Glutamatergic neuron (in vitro differentiated cells): ENCODE results near the gene CFAP52. TPM values are rescaled to one million over a fixed set of nuclear protein-coding genes. Genes with fewer than 3 reads are reported as not detected.
"Not testable (repeated sequence)": the region's sequence is repeated elsewhere in the genome, so short reads cannot be mapped to it uniquely, and the experiment has no call there.

Source experiments
- DNase-seq: peaks from one replicate; pipeline ENCODE4 v3.0.0; 2022
- H3K27ac Mint-ChIP-seq: one replicate; pipeline ENCODE4 v1.8.0; 2020; ENCODE audit warnings: mild to moderate bottlenecking, mixed read lengths, inconsistent platforms; ENCODE audit not compliant: unreplicated experiment
- H3K27me3 Mint-ChIP-seq: one replicate; pipeline ENCODE4 v1.8.0; 2020; ENCODE audit warnings: mild to moderate bottlenecking, moderate library complexity, mixed read lengths, inconsistent platforms; ENCODE audit not compliant: unreplicated experiment
- H3K36me3 Mint-ChIP-seq: one replicate; pipeline ENCODE4 v1.8.0; 2020; ENCODE audit warnings: mild to moderate bottlenecking, mixed read lengths, inconsistent platforms; ENCODE audit not compliant: unreplicated experiment
- H3K4me1 Mint-ChIP-seq: one replicate; pipeline ENCODE4 v1.8.0; 2020; ENCODE audit warnings: mild to moderate bottlenecking, low read depth, mixed read lengths, inconsistent platforms; ENCODE audit not compliant: unreplicated experiment
- H3K4me3 Mint-ChIP-seq: one replicate; pipeline ENCODE4 v1.8.0; 2020; ENCODE audit warnings: mild to moderate bottlenecking, mixed read lengths, inconsistent platforms; ENCODE audit not compliant: unreplicated experiment
- H3K9me3 Mint-ChIP-seq: one replicate; pipeline ENCODE4 v1.8.0; 2020; ENCODE audit warnings: mild to moderate bottlenecking, moderate library complexity, mixed read lengths, inconsistent platforms; ENCODE audit not compliant: unreplicated experiment
- total RNA-seq: library from RNA; stranded (reverse); fragmentation: NEBNext Ultra II Directional; extraction: Animal tissue kit (Norgen Biotek cat#: 25700); gene quantifications from one replicate; pipeline ENCODE4 v1.2.1, GENCODE V29; 2021; ENCODE audit not compliant: unreplicated experiment
- TF ChIP-seq, protein P1 (sequence below): fragments of 200-600 bp; sonication (generic); IDR thresholded peaks from one replicate; pipeline ENCODE4 v1.5.0; 2021; ENCODE audit not compliant: partially characterized antibody, unreplicated experiment

CFAP52 gene
- total RNA-seq, 1 donor from 2014 or later: not detected

DNA sequence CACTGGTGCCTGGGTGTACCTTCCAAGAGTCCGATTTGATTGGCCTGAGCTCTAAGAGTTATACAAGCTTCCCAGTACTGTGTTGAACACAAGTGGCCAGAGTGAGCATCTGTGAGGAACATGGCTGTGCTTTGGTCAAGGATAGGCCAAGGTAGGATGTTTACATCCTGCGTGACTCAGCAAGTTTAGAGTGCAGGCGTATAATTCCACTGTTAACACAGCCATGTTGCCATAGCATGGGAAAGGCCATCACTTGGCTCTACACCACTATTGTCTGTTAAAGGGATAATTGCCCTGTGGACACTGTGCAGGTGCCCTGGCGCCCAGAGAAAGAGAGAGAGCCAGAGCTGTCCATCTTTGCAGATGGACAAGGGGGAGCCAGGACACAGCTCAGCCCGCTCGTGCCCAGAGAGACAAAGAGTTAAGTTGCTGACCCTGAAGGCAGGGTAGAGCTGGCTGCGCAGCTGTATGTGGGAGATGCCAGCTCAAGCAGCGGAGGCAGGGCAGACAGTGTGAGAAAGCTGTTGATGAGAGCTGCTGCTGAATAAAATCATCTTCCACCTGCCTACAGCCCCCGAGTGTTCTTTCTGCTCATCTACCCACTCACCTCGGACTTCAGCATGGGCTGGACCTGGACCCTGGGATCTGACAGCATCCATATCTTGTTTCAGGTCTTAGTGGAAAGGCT, 11.7 kb downstream of the CFAP52 start:
- H3K4me1 Mint-ChIP-seq: no peaks in the 10 kb centered on the region
- H3K27me3 Mint-ChIP-seq: peaks cover 1% of the 10 kb centered on the region
- no peaks in the 10 kb centered on the region for H3K9me3 Mint-ChIP-seq
- no peak overlapping the region for H3K4me3 Mint-ChIP-seq
- DNase-seq: no peak
- TF ChIP-seq, protein P1, sequence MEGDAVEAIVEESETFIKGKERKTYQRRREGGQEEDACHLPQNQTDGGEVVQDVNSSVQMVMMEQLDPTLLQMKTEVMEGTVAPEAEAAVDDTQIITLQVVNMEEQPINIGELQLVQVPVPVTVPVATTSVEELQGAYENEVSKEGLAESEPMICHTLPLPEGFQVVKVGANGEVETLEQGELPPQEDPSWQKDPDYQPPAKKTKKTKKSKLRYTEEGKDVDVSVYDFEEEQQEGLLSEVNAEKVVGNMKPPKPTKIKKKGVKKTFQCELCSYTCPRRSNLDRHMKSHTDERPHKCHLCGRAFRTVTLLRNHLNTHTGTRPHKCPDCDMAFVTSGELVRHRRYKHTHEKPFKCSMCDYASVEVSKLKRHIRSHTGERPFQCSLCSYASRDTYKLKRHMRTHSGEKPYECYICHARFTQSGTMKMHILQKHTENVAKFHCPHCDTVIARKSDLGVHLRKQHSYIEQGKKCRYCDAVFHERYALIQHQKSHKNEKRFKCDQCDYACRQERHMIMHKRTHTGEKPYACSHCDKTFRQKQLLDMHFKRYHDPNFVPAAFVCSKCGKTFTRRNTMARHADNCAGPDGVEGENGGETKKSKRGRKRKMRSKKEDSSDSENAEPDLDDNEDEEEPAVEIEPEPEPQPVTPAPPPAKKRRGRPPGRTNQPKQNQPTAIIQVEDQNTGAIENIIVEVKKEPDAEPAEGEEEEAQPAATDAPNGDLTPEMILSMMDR: no peak
- peaks cover 5% of the 10 kb centered on the region for H3K36me3 Mint-ChIP-seq
- no peak overlapping the region for H3K27ac Mint-ChIP-seq

DNA sequence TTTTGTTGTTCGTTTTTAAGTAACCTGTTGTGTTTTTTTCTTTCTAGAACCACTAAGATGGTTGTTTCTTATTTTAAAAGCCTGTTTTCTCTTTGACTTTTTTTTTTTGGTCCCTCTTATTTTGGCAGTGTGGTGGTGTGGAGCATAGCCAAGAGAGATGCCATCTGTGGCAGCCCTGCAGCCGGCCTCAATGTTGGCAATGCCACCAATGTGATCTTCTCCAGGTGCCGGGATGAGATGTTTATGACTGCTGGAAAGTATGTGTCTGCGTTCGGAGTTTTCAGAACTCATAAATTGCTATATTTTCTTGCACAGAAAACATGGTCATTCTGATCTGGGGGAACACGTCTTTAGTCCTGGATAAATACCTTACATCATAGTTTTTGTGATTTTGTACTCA, 17.6 kb downstream of the CFAP52 start:
- Mint-ChIP-seq H3K27ac (no peak overlapping the region), H3K4me1 (no peaks in the 10 kb centered on the region), H3K4me3 (no peak overlapping the region), H3K9me3 (peaks cover 3% of the 10 kb centered on the region), H3K27me3 (peaks cover 1% of the 10 kb centered on the region), H3K36me3 (no peaks in the 10 kb centered on the region)
- DNase-seq: no peak
- TF ChIP-seq, protein P1: no peak

DNA sequence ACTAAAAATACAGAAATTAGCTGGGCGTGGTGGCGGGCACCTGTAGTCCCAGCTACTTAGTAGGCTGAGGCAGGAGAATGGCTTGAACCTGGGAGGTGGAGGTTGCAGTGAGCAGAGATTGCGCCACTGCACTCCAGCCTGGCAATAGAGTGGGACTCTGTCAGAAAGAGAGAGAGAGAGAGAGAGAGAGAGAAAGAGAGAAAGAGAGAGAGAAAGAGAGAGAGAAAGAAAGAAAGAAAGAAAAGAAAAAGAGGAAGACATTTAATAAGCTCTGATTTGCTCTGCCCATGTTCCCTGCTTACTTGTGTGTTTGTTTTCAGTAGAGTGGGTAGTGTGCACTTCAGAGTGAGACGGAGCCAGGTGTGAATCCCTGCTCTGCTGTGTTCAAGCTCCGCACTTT, 21.2 kb downstream of the CFAP52 start:
- not testable (repeated sequence) for H3K4me1 Mint-ChIP-seq, H3K27me3 Mint-ChIP-seq, DNase-seq, H3K9me3 Mint-ChIP-seq, H3K36me3 Mint-ChIP-seq, H3K4me3 Mint-ChIP-seq
- peak overlapping the region; percentile 29 for H3K27ac Mint-ChIP-seq

DNA sequence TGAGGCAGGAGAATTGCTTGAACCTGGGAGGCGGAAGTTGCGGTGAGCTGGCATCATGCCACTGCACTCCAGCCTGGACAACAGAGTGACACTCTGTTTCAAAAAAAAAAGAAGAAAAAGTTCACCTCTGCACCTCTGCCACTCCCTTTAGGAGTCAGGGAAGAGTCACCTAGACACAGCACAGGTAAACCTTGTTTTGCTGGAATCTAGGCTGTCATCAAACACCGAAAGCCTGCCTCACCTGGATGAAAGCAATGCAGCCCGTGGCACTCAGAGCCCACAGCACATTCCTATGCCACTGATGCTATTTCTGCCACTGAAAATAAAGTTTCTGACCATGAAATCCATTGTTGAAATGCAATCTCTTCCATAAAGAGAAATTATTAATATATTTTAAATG, 22.2 kb downstream of the CFAP52 start:
- Mint-ChIP-seq H3K9me3 (peaks cover 3% of the 10 kb centered on the region), H3K36me3 (no peaks in the 10 kb centered on the region), H3K4me3 (no peak overlapping the region), H3K27me3 (no peaks in the 10 kb centered on the region), H3K27ac (no peak overlapping the region), H3K4me1 (no peaks in the 10 kb centered on the region)
- no peak for DNase-seq
- TF ChIP-seq, protein P1: no peak

DNA sequence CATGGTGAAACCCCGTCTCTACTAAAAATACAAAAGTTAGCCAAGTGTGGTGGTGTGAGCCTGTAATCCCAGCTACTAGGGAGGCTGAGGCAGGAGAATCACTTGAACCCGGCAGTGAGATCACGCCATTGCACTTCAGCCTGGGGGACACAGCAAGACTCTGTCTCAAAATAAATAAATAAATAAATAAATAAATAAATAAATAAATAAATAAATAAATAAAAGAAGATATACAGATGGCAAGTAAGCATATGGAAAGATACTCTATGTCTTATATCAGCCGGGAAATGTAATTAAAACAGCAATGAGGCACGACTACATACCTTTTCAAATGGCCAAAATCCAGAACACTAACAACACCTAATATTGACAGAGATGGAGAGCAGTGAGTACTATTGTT, 28.1 kb downstream of the CFAP52 start:
- not testable (repeated sequence) for H3K4me3 Mint-ChIP-seq, H3K36me3 Mint-ChIP-seq, H3K27ac Mint-ChIP-seq, H3K4me1 Mint-ChIP-seq, H3K27me3 Mint-ChIP-seq, H3K9me3 Mint-ChIP-seq, DNase-seq

DNA sequence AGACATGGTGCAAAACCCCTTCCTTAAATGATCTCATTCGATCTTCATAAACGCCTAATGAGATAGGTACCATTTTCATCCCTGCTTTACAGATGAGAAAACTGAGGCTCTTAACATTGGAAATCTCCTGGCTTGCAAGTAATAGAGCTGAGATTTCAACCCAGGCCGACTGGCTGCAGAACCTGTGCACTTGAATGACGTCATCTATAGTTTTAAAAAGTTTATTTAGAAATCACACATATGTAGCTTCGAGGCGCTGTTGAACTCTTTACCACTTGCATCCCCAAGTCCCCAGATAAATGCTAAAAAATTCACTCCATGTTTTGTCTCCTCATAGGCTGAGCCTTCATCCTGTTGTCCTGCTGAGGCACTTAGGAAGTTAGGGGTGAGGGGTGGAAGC, 30.0 kb downstream of the CFAP52 start:
- no peaks in the 10 kb centered on the region for H3K9me3 Mint-ChIP-seq
- H3K27me3 Mint-ChIP-seq: no peaks in the 10 kb centered on the region
- no peak overlapping the region for H3K27ac Mint-ChIP-seq
- no peak overlapping the region for H3K4me3 Mint-ChIP-seq
- H3K36me3 Mint-ChIP-seq: no peaks in the 10 kb centered on the region
- no peak for DNase-seq
- TF ChIP-seq, protein P1: no peak
- no peaks in the 10 kb centered on the region for H3K4me1 Mint-ChIP-seq

DNA sequence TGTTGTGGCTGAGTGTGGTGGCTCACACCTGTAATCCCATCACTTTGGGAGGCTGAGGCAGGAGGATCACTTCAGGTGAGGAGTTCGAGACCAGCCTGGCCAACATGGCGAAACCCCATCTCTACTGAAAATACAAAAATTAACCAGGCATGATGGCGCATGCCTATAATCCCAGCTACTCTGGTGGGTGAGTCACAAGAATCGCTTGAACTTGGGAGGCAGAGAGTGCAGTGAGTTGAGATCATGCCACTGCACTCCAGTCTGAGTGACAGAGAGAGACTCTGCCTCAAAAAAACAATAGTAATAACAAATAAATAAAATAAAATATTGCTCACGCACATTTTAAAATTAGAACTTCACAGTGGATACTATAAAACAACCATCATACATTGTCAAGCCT, 30.6 kb downstream of the CFAP52 start:
- not testable (repeated sequence) for H3K27ac Mint-ChIP-seq, H3K4me3 Mint-ChIP-seq, H3K27me3 Mint-ChIP-seq, DNase-seq, H3K36me3 Mint-ChIP-seq, H3K4me1 Mint-ChIP-seq, H3K9me3 Mint-ChIP-seq
